ENCODE results near the gene CAPZB. TPM values are rescaled to one million over a fixed set of nuclear protein-coding genes. Genes with fewer than 3 reads are reported as not detected.
A peak's percentile ranks its signal among the peaks of the same experiment; 100 is the strongest.

The CAPZB gene
- total RNA-seq, 1 donor from 2014 or later, result 352 TPM

- H3K4me1 Mint-ChIP-seq (ENCODE audit: low read depth), result peaks cover 72% of the 10 kb centered on the region
- H3K9me3 Mint-ChIP-seq (ENCODE audit: low read depth), result no peaks in the 10 kb centered on the region
- no peak overlapping the region for H3K4me3 Mint-ChIP-seq (ENCODE audit: unreplicated experiment)
- no peak overlapping the region for H3K27ac Mint-ChIP-seq (ENCODE audit: unreplicated experiment)
- no peak for DNase-seq (ENCODE audit: low spot score)
- no peak for TF ChIP-seq CTCF (IDR thresholded peaks at IDR 0.05)
- no peaks in the 10 kb centered on the region for H3K27me3 Mint-ChIP-seq (ENCODE audit: low read depth)
- H3K36me3 Mint-ChIP-seq (ENCODE audit: low read depth), result peaks cover 19% of the 10 kb centered on the region
Measured at GRCh38 chr1:19420606-19421005, 64.7 kb downstream of the CAPZB start.

- peaks cover 19% of the 10 kb centered on the region for H3K36me3 Mint-ChIP-seq (ENCODE audit: low read depth)
- DNase-seq (ENCODE audit: low spot score), result no peak
- no peaks in the 10 kb centered on the region for H3K27me3 Mint-ChIP-seq (ENCODE audit: low read depth)
- no peak overlapping the region for H3K27ac Mint-ChIP-seq (ENCODE audit: unreplicated experiment)
- no peak overlapping the region for H3K4me3 Mint-ChIP-seq (ENCODE audit: unreplicated experiment)
- TF ChIP-seq CTCF (IDR thresholded peaks at IDR 0.05), result no peak
- H3K9me3 Mint-ChIP-seq (ENCODE audit: low read depth), result no peaks in the 10 kb centered on the region
- H3K4me1 Mint-ChIP-seq (ENCODE audit: low read depth), result peaks cover 70% of the 10 kb centered on the region
Measured at GRCh38 chr1:19419691-19420090, 65.6 kb downstream of the CAPZB start.

- H3K27ac Mint-ChIP-seq (ENCODE audit: unreplicated experiment), result peak overlapping the region; percentile 68
- H3K27me3 Mint-ChIP-seq (ENCODE audit: low read depth), result no peaks in the 10 kb centered on the region
- no peak overlapping the region for H3K4me3 Mint-ChIP-seq (ENCODE audit: unreplicated experiment)
- H3K4me1 Mint-ChIP-seq (ENCODE audit: low read depth), result peaks cover 76% of the 10 kb centered on the region
- TF ChIP-seq CTCF (IDR thresholded peaks at IDR 0.05), result no peak
- H3K36me3 Mint-ChIP-seq (ENCODE audit: low read depth), result peaks cover 19% of the 10 kb centered on the region
- no peaks in the 10 kb centered on the region for H3K9me3 Mint-ChIP-seq (ENCODE audit: low read depth)
- no peak for DNase-seq (ENCODE audit: low spot score)
Measured at GRCh38 chr1:19418503-19418971, 66.8 kb downstream of the CAPZB start.

GRCh38 chr1:19416921-19417470 is 68.3 kb downstream of the CAPZB start:
- H3K4me1 Mint-ChIP-seq (ENCODE audit: low read depth), result peaks cover 76% of the 10 kb centered on the region
- peaks cover 19% of the 10 kb centered on the region for H3K36me3 Mint-ChIP-seq (ENCODE audit: low read depth)
- H3K27ac Mint-ChIP-seq (ENCODE audit: unreplicated experiment), result peak overlapping the region; percentile 70

GRCh38 chr1:19416145-19416544 is 69.2 kb downstream of the CAPZB start:
- H3K4me3 Mint-ChIP-seq (ENCODE audit: unreplicated experiment), result no peak overlapping the region
- peaks cover 74% of the 10 kb centered on the region for H3K4me1 Mint-ChIP-seq (ENCODE audit: low read depth)
- H3K27me3 Mint-ChIP-seq (ENCODE audit: low read depth), result no peaks in the 10 kb centered on the region
- TF ChIP-seq CTCF (IDR thresholded peaks at IDR 0.05), result no peak
- H3K27ac Mint-ChIP-seq (ENCODE audit: unreplicated experiment), result peak overlapping the region; percentile 47
- H3K36me3 Mint-ChIP-seq (ENCODE audit: low read depth), result peaks cover 19% of the 10 kb centered on the region
- no peak for DNase-seq (ENCODE audit: low spot score)
- H3K9me3 Mint-ChIP-seq (ENCODE audit: low read depth), result no peaks in the 10 kb centered on the region

More at GRCh38 chr1:19416921-19417470, 68.3 kb downstream of the CAPZB start:
- Mint-ChIP-seq H3K27me3 (ENCODE audit: low read depth) (no peaks in the 10 kb centered on the region), H3K9me3 (ENCODE audit: low read depth) (no peaks in the 10 kb centered on the region), H3K4me3 (ENCODE audit: unreplicated experiment) (no peak overlapping the region)
- no peak for TF ChIP-seq CTCF (IDR thresholded peaks at IDR 0.05)
- DNase-seq (ENCODE audit: low spot score), result no peak

Measured in chondrocyte (in vitro differentiated cells).